HEK293T (cell line): ENCODE data around the gene EXOC6.

Experiments
- SP1 ChIP-seq: fragments of 450-650 bp; IDR thresholded peaks from 2 replicates; pipeline ENCODE4 v1.6.1; 2017
- TARDBP ChIP-seq: fragments of 450-650 bp; IDR thresholded peaks from 2 replicates; pipeline ENCODE4 v1.6.1; 2016

DNA sequence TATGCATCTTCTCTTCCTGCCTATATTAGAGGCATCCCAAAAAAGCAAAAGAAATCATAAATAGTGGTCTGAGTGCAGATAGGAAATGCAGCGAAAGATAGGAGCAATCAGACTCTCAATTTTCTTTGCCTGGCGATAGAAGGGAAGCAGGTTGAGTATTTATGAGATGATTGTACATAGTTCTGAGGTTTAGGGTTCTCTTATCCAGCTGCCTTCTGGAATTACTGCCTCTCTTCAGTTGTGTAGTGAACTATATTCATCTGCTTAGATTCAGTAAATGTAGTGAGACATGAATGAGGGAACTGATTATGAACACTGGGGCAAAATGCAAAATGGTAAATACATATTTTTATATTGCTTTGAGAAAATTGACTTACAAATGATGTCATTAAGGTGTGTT lies 119.3 kb downstream of the EXOC6 start:
- TF ChIP-seq SP1 (no peak), TARDBP (no peak)
